H9 (cell line): Measurements from ENCODE around the gene MAPK7. TPM values are rescaled to one million over a fixed set of nuclear protein-coding genes. Genes with fewer than 3 reads are reported as not detected.

ENCODE experiments used
- DNase-seq: peaks from one replicate; pipeline ENCODE4 v3.0.0-alpha.2; 2017
- H2AFZ ChIP-seq: one replicate; pipeline ENCODE4 v1.6.1; 2013; ENCODE audit warnings: mild to moderate bottlenecking, low read length, control low read depth, moderate library complexity
- H2AK5ac ChIP-seq: 2 replicates; pipeline ENCODE4 v1.6.1; 2013; ENCODE audit warnings: low read length, control low read depth, mixed read lengths; ENCODE audit not compliant: insufficient read length
- H2BK120ac ChIP-seq: one replicate; pipeline ENCODE4 v1.6.1; 2013; ENCODE audit warnings: low read depth, mild to moderate bottlenecking, low read length, control low read depth, inconsistent platforms; ENCODE audit not compliant: poor library complexity, severe bottlenecking
- H2BK12ac ChIP-seq: 2 replicates; pipeline ENCODE4 v1.6.1; 2013; ENCODE audit warnings: low read length, control low read depth, mixed read lengths, low read depth; ENCODE audit not compliant: insufficient read length
- H2BK15ac ChIP-seq: 2 replicates; pipeline ENCODE4 v1.6.1; 2013; ENCODE audit warnings: low read depth, low read length, control low read depth
- H2BK20ac ChIP-seq: one replicate; pipeline ENCODE4 v1.6.1; 2013; ENCODE audit warnings: low read depth, mild to moderate bottlenecking, low read length, control low read depth, inconsistent platforms; ENCODE audit not compliant: poor library complexity, severe bottlenecking
- H2BK5ac ChIP-seq: 2 replicates; pipeline ENCODE4 v1.6.1; 2013; ENCODE audit warnings: low read length, control low read depth, mixed read lengths; ENCODE audit not compliant: insufficient read length
- H3K14ac ChIP-seq: 2 replicates; pipeline ENCODE4 v1.6.1; 2013; ENCODE audit warnings: low read length, control low read depth; ENCODE audit not compliant: insufficient read depth
- H3K18ac ChIP-seq: 2 replicates; pipeline ENCODE4 v1.6.1; 2013; ENCODE audit warnings: low read depth, mild to moderate bottlenecking, mixed read lengths, low read length, control low read depth; ENCODE audit not compliant: insufficient read length
- H3K23ac ChIP-seq: 2 replicates; pipeline ENCODE4 v1.6.1; 2013; ENCODE audit warnings: low read length, control low read depth, mixed read lengths, low read depth; ENCODE audit not compliant: insufficient read length
- H3K23me2 ChIP-seq: 2 replicates; pipeline ENCODE4 v1.6.1; 2013; ENCODE audit warnings: low read depth, mild to moderate bottlenecking, mixed read lengths, low read length, control low read depth; ENCODE audit not compliant: insufficient read length, poor library complexity, severe bottlenecking
- H3K27ac ChIP-seq: 2 replicates; pipeline ENCODE4 v1.5.1; 2013; ENCODE audit warnings: low read length, control low read depth, mixed read lengths, low read depth; ENCODE audit not compliant: insufficient read length
- H3K27me3 ChIP-seq: 2 replicates; pipeline ENCODE4 v1.6.1; 2013; ENCODE audit warnings: low read length, control low read depth, inconsistent platforms; ENCODE audit not compliant: insufficient read depth
- H3K4ac ChIP-seq: 2 replicates; pipeline ENCODE4 v1.6.1; 2013; ENCODE audit warnings: low read depth, mild to moderate bottlenecking, control low read depth, inconsistent platforms, low read length, moderate library complexity
- H3K4me1 ChIP-seq: 2 replicates; pipeline ENCODE4 v1.6.1; 2013; ENCODE audit warnings: low read length, control low read depth, inconsistent platforms; ENCODE audit not compliant: insufficient read depth
- H3K4me2 ChIP-seq: 2 replicates; pipeline ENCODE4 v1.6.1; 2013; ENCODE audit warnings: low read length, control low read depth, mixed read lengths; ENCODE audit not compliant: insufficient read length, insufficient read depth
- H3K56ac ChIP-seq: 2 replicates; pipeline ENCODE4 v1.6.1; 2013; ENCODE audit warnings: low read depth, mild to moderate bottlenecking, mixed read lengths, low read length, control low read depth; ENCODE audit not compliant: insufficient read length
- H3K79me1 ChIP-seq: 2 replicates; pipeline ENCODE4 v1.6.1; 2013; ENCODE audit warnings: low read depth, mild to moderate bottlenecking, moderate library complexity, low read length, control low read depth, inconsistent platforms; ENCODE audit not compliant: insufficient read depth, poor library complexity, severe bottlenecking
- H3K79me2 ChIP-seq: 2 replicates; pipeline ENCODE4 v1.6.1; 2013; ENCODE audit warnings: low read length, control low read depth, inconsistent platforms; ENCODE audit not compliant: insufficient read depth
- H3K9ac ChIP-seq: 2 replicates; pipeline ENCODE4 v1.6.1; 2013; ENCODE audit warnings: low read length, control low read depth, mixed read lengths; ENCODE audit not compliant: insufficient read length; ENCODE audit errors: extremely low read depth
- H3K9me3 ChIP-seq: one replicate; pipeline ENCODE4 v1.6.1; 2013; ENCODE audit warnings: low read depth, low read length, inconsistent platforms; ENCODE audit not compliant: control insufficient read depth
- H3T11ph ChIP-seq: one replicate; pipeline ENCODE4 v1.6.1; 2013; ENCODE audit warnings: mild to moderate bottlenecking, low read length, control low read depth, inconsistent platforms
- H4K20me1 ChIP-seq: one replicate; pipeline ENCODE4 v1.6.1; 2013; ENCODE audit not compliant: control insufficient read depth, insufficient read length, insufficient read depth
- H4K5ac ChIP-seq: 2 replicates; pipeline ENCODE4 v1.6.1; 2013; ENCODE audit warnings: low read depth, mild to moderate bottlenecking, mixed read lengths, low read length, control low read depth; ENCODE audit not compliant: insufficient read length
- H4K8ac ChIP-seq: replicated peaks from 2 replicates; pipeline ENCODE4 v1.6.1; 2013; ENCODE audit warnings: low read length, control low read depth, mixed read lengths, low read depth; ENCODE audit not compliant: insufficient read length
- H4K91ac ChIP-seq: 2 replicates; pipeline ENCODE4 v1.6.1; 2013; ENCODE audit warnings: low read depth, mild to moderate bottlenecking, moderate library complexity, mixed read lengths, low read length, control low read depth; ENCODE audit not compliant: insufficient read length
- H3K27ac Mint-ChIP-seq, 3 experiments: 2 replicates in 2 of 3; 3 replicates in 1 of 3; pipeline ENCODE4 v1.8.0; 2020 to 2021; ENCODE audit warnings: mixed read lengths in 3 of 3, mild to moderate bottlenecking in 1 of 3, moderate library complexity in 1 of 3
- H3K27me3 Mint-ChIP-seq: 2 replicates; pipeline ENCODE4 v1.8.0; 2021; ENCODE audit warnings: low read depth, mild to moderate bottlenecking, moderate library complexity, mixed read lengths
- H3K36me3 Mint-ChIP-seq, 3 experiments: 2 replicates in 2 of 3; 3 replicates in 1 of 3; pipeline ENCODE4 v1.8.0; 2020 to 2021; ENCODE audit warnings: low read depth in 3 of 3, mixed read lengths in 3 of 3; ENCODE audit not compliant: insufficient read depth in 1 of 3
- H3K4me1 Mint-ChIP-seq, 2 experiments: 2 replicates each; pipeline ENCODE4 v1.8.0; 2020; ENCODE audit warnings: mixed read lengths in 2 of 2
- H3K4me3 Mint-ChIP-seq, 2 experiments: 2 replicates in 1 of 2; 3 replicates in 1 of 2; pipeline ENCODE4 v1.8.0; 2020 to 2021; ENCODE audit warnings: mild to moderate bottlenecking in 2 of 2, mixed read lengths in 2 of 2, moderate library complexity in 1 of 2
- H3K9me3 Mint-ChIP-seq, 2 experiments: 2 replicates in 1 of 2; 3 replicates in 1 of 2; pipeline ENCODE4 v1.8.0; 2020; ENCODE audit warnings: mild to moderate bottlenecking in 2 of 2, mixed read lengths in 2 of 2, moderate library complexity in 1 of 2
- CTCF ChIP-seq: fragments of 200-600 bp; sonication (generic); conservative IDR thresholded peaks from 3 replicates; pipeline ENCODE4 v1.8.0; 2021; ENCODE audit warnings: antibody characterized with exemption, mild to moderate bottlenecking
- WGBS: extraction: QIAGEN DNeasy Blood & Tissue Kit; methylation state at CpG from one replicate; pipeline ENCODE4 v1.1.7; 2013; ENCODE audit warnings: missing lambda C conversion rate, low lambda C conversion rate, mixed read lengths; ENCODE audit not compliant: insufficient read length; ENCODE audit errors: extremely low coverage; 5-methylcytosine and 5-hydroxymethylcytosine counted together
- total RNA-seq: library from RNA; stranded (reverse); gene quantifications from 2 replicates; pipeline ENCODE4 v1.2.1, GENCODE V29; 2021

The MAPK7 gene
- total RNA-seq, 1 experiment from 2014 or later = 43.8 TPM

GRCh38 chr17:19365499-19365817, 12.8 kb upstream of the MAPK7 start:
- no peak for DNase-seq
- no peak overlapping the region for H3K56ac ChIP-seq
- H3T11ph ChIP-seq = no peak overlapping the region
- Mint-ChIP-seq H3K4me3 (no peak overlapping the region), H3K4me1 (peaks cover 22 to 30% of the 10 kb centered on the region in 2 experiments), H3K27ac (no peak overlapping the region; a peak in 1 of 7 replicates), H3K36me3 (peaks cover 0 to 8% (median 7%) of the 10 kb centered on the region in 3 experiments; a peak in 4 of 7 replicates), H3K9me3 (no peaks in the 10 kb centered on the region; a peak in 1 of 5 replicates), H3K27me3 (peaks cover 5% of the 10 kb centered on the region; the same call in 1 of the 2 replicates)
- H2BK12ac ChIP-seq = no peak overlapping the region
- H3K27me3 ChIP-seq = no peaks in the 10 kb centered on the region
- no peak overlapping the region for H3K18ac ChIP-seq
- no peak overlapping the region for H2BK20ac ChIP-seq
- H2AFZ ChIP-seq = no peak overlapping the region
- no peaks in the 10 kb centered on the region for H3K79me2 ChIP-seq
- no peak overlapping the region for H3K4ac ChIP-seq
- H4K8ac ChIP-seq = no peak overlapping the region
- no peaks in the 10 kb centered on the region for H3K9me3 ChIP-seq
- no peaks in the 10 kb centered on the region for H3K79me1 ChIP-seq
- no peak overlapping the region for H3K27ac ChIP-seq
- WGBS = no CpG with 5 or more reads among the region's 4 CpGs
- TF ChIP-seq CTCF = no peak
- no peak overlapping the region for H2BK120ac ChIP-seq
- H2BK5ac ChIP-seq = no peak overlapping the region
- no peak overlapping the region for H2BK15ac ChIP-seq
- no peak overlapping the region for H3K14ac ChIP-seq
- H3K4me1 ChIP-seq = no peaks in the 10 kb centered on the region
- no peak overlapping the region for H2AK5ac ChIP-seq
- no peaks in the 10 kb centered on the region for H3K23me2 ChIP-seq
- no peak overlapping the region for H4K5ac ChIP-seq
- no peak overlapping the region for H4K91ac ChIP-seq
- no peak overlapping the region for H3K9ac ChIP-seq
- H3K4me2 ChIP-seq = no peak overlapping the region
- H4K20me1 ChIP-seq = no peaks in the 10 kb centered on the region
- no peak overlapping the region for H3K23ac ChIP-seq
